Measurements from ENCODE around the gene RBFOX1. TPM values are rescaled to one million over a fixed set of nuclear protein-coding genes. Genes with fewer than 3 reads are reported as not detected.

Gene RBFOX1
- polyA plus RNA-seq, 1 experiment, result not detected

DNA sequence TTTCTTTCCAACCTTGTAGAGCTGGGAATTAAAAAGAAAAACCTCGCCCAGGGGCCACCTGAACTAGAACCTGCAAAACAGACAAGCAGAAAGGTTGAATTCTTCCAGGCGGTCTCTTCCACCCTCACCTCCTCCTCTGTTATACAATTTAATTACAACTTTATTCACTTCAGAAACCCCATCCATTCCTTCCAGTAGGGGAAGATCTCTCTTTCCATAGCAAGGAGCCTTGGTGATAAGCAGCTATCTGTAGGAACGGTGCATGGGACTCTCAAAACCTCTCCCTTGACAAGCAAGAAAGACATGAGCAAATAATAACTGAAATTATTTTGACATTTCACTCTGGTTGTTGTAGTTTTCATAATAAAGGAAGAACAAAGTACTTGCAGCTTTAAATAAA lies 176.0 kb downstream of the RBFOX1 start:
- CTCF ChIA-PET, result no interaction called here
- TF ChIP-seq, protein P1, sequence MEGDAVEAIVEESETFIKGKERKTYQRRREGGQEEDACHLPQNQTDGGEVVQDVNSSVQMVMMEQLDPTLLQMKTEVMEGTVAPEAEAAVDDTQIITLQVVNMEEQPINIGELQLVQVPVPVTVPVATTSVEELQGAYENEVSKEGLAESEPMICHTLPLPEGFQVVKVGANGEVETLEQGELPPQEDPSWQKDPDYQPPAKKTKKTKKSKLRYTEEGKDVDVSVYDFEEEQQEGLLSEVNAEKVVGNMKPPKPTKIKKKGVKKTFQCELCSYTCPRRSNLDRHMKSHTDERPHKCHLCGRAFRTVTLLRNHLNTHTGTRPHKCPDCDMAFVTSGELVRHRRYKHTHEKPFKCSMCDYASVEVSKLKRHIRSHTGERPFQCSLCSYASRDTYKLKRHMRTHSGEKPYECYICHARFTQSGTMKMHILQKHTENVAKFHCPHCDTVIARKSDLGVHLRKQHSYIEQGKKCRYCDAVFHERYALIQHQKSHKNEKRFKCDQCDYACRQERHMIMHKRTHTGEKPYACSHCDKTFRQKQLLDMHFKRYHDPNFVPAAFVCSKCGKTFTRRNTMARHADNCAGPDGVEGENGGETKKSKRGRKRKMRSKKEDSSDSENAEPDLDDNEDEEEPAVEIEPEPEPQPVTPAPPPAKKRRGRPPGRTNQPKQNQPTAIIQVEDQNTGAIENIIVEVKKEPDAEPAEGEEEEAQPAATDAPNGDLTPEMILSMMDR (IDR thresholded peaks at IDR 0.05; ENCODE audit: low read depth, low read length), result no peak
- Histone ChIP-seq H3K27ac (ENCODE audit: low read depth, low read length) (no peak overlapping the region), H3K4me3 (ENCODE audit: low read depth, low read length) (no peak overlapping the region), H3K27me3 (ENCODE audit: control insufficient read depth, insufficient read depth, low read length) (no peaks in the 10 kb centered on the region), H3K9me3 (ENCODE audit: control insufficient read depth, insufficient read depth, low read length) (peaks cover 33% of the 10 kb centered on the region)
- no peak for DNase-seq (ENCODE audit: low read depth, low spot score)
- POLR2A ChIA-PET, result no interaction called here

- TF ChIP-seq, protein P1 (IDR thresholded peaks at IDR 0.05; ENCODE audit: low read depth, low read length), result no peak
- Histone ChIP-seq H3K27ac (ENCODE audit: low read depth, low read length) (no peak overlapping the region), H3K4me3 (ENCODE audit: low read depth, low read length) (no peak overlapping the region), H3K9me3 (ENCODE audit: control insufficient read depth, insufficient read depth, low read length) (peaks cover 39% of the 10 kb centered on the region), H3K27me3 (ENCODE audit: control insufficient read depth, insufficient read depth, low read length) (no peaks in the 10 kb centered on the region)
- ChIA-PET POLR2A (no interaction called here), CTCF (no interaction called here)
- DNase-seq (ENCODE audit: low read depth, low spot score), result no peak
These were observed 177.4 kb downstream of the RBFOX1 start for GRCh38 chr16:7509963-7510601.

DNA sequence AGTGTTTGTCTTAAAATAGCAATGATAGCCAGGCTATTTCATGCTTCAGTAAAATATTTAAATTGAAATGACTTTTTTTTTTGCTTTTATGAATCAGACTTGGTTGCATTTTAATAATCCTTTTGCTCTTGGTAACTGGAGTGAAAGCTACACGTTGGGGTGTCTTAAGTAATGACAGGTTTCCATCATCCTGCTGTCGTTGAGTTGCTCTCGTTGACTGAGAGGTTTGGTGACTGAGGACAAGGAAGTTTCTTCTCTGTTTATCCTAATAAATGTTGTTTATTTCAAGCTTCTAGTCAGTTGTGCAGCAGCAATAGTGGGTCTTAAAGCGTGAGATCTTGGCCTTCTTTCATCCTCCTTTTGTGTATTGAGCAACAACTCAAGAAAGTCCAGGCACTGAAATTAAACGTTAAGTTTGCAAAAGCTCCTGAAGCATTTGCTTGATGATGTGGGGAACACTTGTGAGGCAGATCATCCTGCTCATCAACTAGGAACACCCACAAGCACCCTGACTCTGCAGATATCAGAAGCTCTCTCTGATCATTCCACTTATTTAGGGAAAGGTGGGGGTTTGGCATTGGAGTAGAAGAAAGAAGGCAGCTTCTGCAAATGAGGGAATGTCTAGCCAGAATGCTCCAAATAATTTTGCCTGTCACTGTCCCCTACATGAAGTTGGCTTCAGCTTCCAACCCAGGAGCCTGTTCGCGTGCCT lies 179.1 kb downstream of the RBFOX1 start:
- Histone ChIP-seq H3K27me3 (ENCODE audit: control insufficient read depth, insufficient read depth, low read length) (no peaks in the 10 kb centered on the region), H3K27ac (ENCODE audit: low read depth, low read length) (no peak overlapping the region), H3K4me3 (ENCODE audit: low read depth, low read length) (no peak overlapping the region), H3K9me3 (ENCODE audit: control insufficient read depth, insufficient read depth, low read length) (peaks cover 41% of the 10 kb centered on the region)
- DNase-seq (ENCODE audit: low read depth, low spot score), result no peak
- POLR2A ChIA-PET, result no interaction called here
- CTCF ChIA-PET, result no interaction called here
- TF ChIP-seq, protein P1 (IDR thresholded peaks at IDR 0.05; ENCODE audit: low read depth, low read length), result no peak

DNA sequence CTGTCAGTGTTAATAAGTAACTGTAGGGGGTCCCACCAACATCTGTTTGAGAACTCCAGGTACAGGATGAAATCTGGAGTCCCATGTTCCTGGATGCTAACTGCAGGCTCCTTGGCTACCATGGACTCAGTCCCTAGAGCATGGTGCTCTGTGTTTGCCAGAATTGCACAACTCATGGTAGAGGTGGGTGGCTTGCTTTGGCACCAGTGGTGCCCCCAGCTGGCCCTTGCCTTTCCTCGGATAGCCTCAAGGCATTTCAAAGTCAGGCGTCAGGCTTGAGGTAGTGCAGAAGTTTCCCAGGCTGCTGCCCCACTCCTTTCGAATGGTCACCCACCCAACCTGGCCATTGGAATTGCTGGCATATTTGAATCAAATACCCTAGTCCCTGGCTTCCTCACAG lies 179.9 kb downstream of the RBFOX1 start:
- peaks cover 39% of the 10 kb centered on the region for H3K9me3 ChIP-seq (ENCODE audit: control insufficient read depth, insufficient read depth, low read length)
- H3K27ac ChIP-seq (ENCODE audit: low read depth, low read length), result no peak overlapping the region
- TF ChIP-seq, protein P1 (IDR thresholded peaks at IDR 0.05; ENCODE audit: low read depth, low read length), result no peak
- H3K27me3 ChIP-seq (ENCODE audit: control insufficient read depth, insufficient read depth, low read length), result no peaks in the 10 kb centered on the region
- POLR2A ChIA-PET, result no interaction called here
- DNase-seq (ENCODE audit: low read depth, low spot score), result no peak
- no peak overlapping the region for H3K4me3 ChIP-seq (ENCODE audit: low read depth, low read length)
- CTCF ChIA-PET, result no interaction called here

DNA sequence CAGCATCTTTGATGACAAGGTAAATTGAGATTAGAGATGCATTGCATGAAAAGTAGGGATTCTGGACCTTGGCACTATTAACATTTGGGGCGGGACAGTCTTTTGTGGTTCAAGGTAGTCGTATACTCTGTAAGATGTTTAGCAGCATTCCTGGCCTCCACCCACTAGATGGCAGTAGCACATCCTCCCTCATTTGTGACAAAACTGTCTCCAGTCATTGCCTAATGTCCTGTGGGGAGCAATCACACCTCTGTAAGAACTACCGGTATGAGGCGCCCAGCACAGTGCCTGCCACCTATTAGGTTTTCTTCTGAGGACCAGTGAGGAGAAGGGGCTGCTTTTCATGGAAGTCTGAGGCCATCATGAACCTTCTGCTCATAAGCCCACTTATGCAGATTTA lies 180.8 kb downstream of the RBFOX1 start:
- H3K27ac ChIP-seq (ENCODE audit: low read depth, low read length), result no peak overlapping the region
- H3K4me3 ChIP-seq (ENCODE audit: low read depth, low read length), result no peak overlapping the region
- POLR2A ChIA-PET, result no interaction called here
- H3K27me3 ChIP-seq (ENCODE audit: control insufficient read depth, insufficient read depth, low read length), result no peaks in the 10 kb centered on the region
- DNase-seq (ENCODE audit: low read depth, low spot score), result no peak
- CTCF ChIA-PET, result no interaction called here
- H3K9me3 ChIP-seq (ENCODE audit: control insufficient read depth, insufficient read depth, low read length), result peaks cover 38% of the 10 kb centered on the region
- TF ChIP-seq, protein P1 (IDR thresholded peaks at IDR 0.05; ENCODE audit: low read depth, low read length), result no peak
